GF-D8 (cell line): ENCODE results near the gene IQUB.
A peak's percentile ranks its signal among the peaks of the same experiment; 100 is the strongest.
"Not testable (repeated sequence)": the region's sequence is repeated elsewhere in the genome, so short reads cannot be mapped to it uniquely, and the experiment has no call there.

Source experiments
- DNase-seq: peaks from one replicate; lab custom pipeline; 2025; lab: John Stamatoyannopoulos, UW

The IQUB gene

DNA sequence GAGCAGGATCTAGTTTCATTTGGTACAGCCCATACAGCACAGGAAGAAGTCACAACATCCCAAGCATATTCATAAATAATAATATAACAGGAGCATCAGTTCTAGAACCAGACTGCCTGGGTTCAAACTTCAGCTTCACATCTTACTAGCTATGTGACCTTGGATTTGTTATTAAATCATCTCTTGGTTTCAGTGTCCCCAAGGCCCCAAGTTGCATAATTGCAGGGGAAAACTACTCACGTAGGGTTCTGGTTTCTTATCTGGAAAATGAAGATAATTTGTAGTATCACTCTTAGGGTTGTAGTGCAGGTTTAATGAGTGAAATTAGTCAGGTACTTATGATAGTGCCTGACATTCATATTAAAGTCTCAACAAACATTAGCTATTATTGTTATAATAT lies 5.5 kb upstream of the IQUB start:
- DNase-seq, result no peak

DNA sequence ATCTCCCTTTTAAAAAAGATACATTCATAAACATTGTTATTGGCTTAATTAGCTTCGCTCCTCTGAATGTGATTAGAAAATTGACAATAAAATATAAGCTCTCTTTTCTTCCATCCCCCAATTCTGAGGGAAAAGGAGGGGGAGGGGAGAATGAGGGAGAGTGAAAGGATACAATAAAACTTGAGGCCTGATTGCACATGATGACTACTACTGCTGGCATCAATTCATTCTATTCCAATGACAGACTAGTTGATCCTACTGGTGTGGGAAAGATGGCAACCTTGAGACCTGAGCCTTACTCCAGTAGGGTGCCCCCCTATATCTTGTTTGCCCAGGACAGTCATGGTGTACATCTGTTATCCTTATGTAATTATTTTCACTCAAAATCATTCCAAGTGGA lies 4.5 kb upstream of the IQUB start:
- no peak for DNase-seq

DNA sequence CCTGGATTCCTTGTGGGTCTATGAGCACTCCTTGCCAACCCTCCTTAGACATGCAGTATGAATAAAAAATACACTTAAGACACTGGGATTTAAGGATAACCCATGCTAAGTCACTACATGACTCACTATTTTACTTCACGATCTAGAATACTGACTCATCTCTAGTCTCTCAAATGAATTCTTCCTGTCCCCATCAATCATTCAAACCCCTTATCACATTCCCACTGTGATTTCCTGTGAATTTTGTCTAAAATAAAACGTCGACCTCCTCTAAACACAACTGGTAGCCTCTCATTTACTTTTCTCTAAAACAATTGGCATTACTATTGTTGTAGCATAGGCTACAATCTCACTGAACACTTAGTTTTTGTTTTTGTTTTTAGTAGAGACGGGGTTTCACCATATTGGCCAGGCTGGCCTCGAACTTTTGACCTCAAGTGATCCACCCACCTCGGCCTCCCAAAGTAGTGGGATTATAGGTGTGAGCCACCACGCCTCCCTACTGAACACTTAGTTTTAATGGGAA lies 3.9 kb upstream of the IQUB start:
- no peak for DNase-seq

GRCh38 chr7:123537026-123537642 lies 2.7 kb upstream of the IQUB start:
- DNase-seq, result no peak

- no peak for DNase-seq
Measured at GRCh38 chr7:123535517-123535916, 1.1 kb upstream of the IQUB start.

GRCh38 chr7:123533929-123534382 lies 439 bp downstream of the IQUB start:
- DNase-seq, result no peak

DNA sequence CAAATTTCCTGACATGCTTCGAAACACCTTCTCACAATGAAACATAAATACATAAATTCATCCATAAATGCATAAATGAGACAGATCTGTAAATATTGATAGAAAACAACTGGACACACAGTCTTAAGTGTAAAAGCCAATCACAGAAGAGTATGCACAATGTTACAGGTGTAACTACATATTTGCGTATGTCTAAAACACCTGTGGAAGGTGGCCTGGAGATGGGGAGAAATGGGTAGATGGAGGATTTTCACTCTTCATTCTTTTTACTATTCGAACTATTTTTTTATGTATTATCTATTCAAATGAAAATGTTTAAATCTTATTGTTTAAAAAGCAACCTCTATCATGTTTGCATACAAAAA lies 860 bp downstream of the IQUB start:
- no peak for DNase-seq

- not testable (repeated sequence) for DNase-seq
Measured at GRCh38 chr7:123532788-123533552, 1.4 kb downstream of the IQUB start.

DNA sequence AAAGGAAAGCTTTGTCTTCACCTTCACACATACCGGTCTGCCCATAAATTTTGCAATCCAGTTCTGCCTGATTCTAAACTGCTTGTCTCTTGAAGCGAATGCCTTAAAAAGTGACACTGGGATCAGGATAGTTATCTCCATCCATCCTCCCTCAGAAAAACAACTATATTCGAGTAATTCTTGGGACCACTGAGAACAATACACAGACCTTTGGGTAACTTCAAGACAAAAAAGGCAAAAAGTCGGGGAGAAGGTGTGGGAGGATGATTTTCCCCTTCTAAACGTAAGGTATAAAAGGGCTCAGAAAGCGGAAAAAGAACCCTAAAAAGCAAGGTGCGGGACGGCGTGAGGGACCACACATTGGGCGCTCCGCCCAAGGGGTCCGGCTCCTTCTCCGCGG lies 2.1 kb downstream of the IQUB start:
- DNase-seq, result not testable (repeated sequence)

DNA sequence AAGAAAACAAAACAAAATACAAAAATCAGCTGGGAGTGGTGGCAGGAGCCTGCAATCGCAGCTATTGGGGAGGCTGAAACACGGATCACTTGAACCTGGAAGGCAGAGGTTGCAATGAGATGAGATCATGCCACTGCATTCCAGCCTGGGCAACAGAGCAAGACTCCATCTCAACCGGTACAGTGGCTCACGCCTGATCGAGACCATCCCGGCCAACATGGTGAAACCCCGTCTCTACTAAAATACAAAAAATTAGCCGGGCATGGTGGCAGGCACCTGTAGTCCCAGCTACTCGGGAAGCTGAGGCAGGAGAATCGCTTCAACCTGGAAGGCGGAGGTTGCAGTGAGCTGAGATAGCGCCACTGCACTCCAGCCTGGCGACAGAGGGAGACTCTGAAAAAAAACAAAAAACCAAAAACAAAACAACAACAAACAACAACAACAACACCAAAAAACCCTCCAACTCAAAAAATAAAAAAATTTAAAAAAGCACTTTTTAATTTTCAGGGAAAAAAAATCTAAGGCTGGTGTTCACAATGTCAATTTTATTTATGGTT lies 4.3 kb downstream of the IQUB start:
- DNase-seq, result not testable (repeated sequence)

DNA sequence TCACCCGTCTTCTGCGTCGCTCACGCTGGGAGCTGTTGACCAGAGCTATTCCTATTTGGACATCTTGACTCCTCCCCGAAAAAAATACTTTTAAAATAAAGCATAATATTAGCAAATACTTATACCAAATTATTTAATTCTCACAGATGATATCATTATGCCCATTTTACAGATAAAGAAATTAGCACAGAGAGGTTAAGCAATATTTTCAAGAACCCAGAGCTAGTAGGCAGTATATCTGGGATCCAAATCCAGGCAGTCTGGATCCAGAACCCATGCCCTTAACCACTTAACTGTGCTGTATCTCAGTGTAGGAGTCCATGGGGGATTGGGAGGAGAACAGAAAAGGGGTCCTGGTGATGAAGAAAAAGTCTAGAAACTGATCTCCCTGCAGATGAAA lies 6.1 kb downstream of the IQUB start:
- DNase-seq, result no peak

- DNase-seq, result not testable (repeated sequence)
Measured at GRCh38 chr7:123527712-123528225, 6.6 kb downstream of the IQUB start.

GRCh38 chr7:123526533-123526932 lies 7.9 kb downstream of the IQUB start:
- not testable (repeated sequence) for DNase-seq

- no peak for DNase-seq
Measured at GRCh38 chr7:123522066-123522465, 12.3 kb downstream of the IQUB start.

DNA sequence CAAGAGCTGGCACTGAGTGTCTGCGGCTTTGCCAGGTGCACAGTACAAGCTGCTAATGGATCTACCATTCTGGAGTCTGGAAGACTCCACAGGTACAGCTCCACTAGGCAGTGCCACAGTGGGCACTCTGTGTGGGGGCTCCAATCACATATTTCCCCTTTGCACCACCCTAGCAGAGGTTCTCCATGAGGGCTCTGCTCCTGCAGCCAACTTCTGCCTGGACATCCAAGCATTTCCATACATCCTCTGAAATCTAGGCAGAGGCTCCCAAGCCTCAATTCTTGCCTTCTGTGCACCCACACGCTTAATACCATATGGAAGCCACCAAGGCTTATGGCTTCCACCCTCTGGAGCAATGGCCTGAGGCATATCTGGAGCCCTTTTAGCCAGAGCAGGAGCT lies 29.2 kb downstream of the IQUB start:
- no peak for DNase-seq

DNA sequence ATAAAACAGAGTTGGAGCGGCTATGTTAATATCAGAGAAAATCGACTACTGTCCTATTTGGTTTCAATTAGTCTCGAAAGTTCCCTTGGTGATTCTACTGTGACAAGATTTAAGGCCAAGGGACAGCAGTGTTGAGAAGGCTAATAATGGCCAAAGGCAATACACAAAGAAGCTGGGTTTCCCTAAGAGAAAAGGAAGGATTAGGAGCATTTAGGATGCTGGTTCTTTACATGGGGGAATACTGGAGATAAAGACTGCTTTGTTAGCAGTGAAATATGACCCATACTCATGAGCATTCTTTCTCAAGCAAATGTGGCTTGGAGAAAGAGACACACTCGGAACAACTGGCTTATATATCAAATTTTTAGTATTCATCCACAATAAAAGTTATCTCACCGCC lies 32.2 kb downstream of the IQUB start:
- no peak for DNase-seq

- DNase-seq, result no peak
Measured at GRCh38 chr7:123500878-123501489, 33.4 kb downstream of the IQUB start.

GRCh38 chr7:123499211-123499970 lies 35.0 kb downstream of the IQUB start:
- DNase-seq, result no peak

GRCh38 chr7:123498601-123499000 lies 35.8 kb downstream of the IQUB start:
- DNase-seq, result no peak

GRCh38 chr7:123498031-123498430 lies 36.4 kb downstream of the IQUB start:
- no peak for DNase-seq

DNA sequence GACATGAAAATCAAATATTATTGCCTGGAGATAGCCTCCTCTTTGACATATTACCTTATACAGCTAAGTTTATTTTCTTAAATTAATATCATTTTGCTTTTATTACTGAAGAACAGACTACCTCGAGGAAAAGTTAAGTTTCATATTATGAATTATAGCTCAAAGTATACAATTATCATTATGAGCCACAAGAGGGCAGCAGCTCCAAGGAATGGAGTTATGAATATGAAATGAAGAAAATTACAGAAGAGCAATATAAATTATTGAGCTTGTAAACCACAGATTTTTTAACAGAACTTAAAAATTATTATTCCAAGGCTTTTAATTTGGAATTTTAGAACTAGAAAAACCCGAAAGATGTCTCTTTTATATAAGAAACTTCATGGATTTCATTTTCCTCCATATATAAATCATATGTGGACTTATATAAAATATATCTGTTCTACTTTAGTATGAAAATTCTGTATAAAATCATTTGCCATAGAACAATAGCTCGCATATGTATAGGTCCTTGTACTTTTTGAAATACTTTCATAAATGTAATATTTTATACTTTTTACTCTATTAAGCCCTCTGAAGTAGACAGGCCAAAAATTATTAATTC lies 40.1 kb downstream of the IQUB start:
- peak; percentile 14 for DNase-seq
